GM23338 (cell line): ENCODE results near the gene SEMA4A. TPM values are rescaled to one million over a fixed set of nuclear protein-coding genes. Genes with fewer than 3 reads are reported as not detected.

ENCODE experiments used
- ATAC-seq: fragments of 200-7000 bp; cut with Tn5 transposase; 3 replicates; pipeline ENCODE4 v1.9.1; 2020
- DNase-seq: peaks from one replicate; pipeline ENCODE4 v3.0.0-alpha.2; 2015; ENCODE audit warnings: low spot score
- H2AFZ ChIP-seq: fragments of 200-600 bp; sonication (generic); 2 replicates; pipeline ENCODE4 v1.8.0; 2016; ENCODE audit warnings: antibody characterized with exemption, mild to moderate bottlenecking, moderate library complexity
- H3F3A ChIP-seq: fragments of 200-600 bp; sonication (generic); replicated peaks from 2 replicates; pipeline ENCODE4 v1.8.0; 2017; ENCODE audit warnings: antibody characterized with exemption, mixed run types, low read depth
- H3K27ac ChIP-seq: fragments of 200-600 bp; sonication (generic); 2 replicates; pipeline ENCODE4 v1.6.1; 2016; ENCODE audit warnings: low read depth
- H3K27me3 ChIP-seq: fragments of 200-600 bp; sonication (generic); 2 replicates; pipeline ENCODE4 v1.8.0; 2016; ENCODE audit warnings: mild to moderate bottlenecking, mixed run types, moderate library complexity; ENCODE audit not compliant: insufficient read depth
- H3K36me3 ChIP-seq: fragments of 200-600 bp; sonication (generic); 2 replicates; pipeline ENCODE4 v1.8.0; 2016; ENCODE audit warnings: mild to moderate bottlenecking; ENCODE audit not compliant: insufficient read depth
- H3K4me1 ChIP-seq: fragments of 200-600 bp; sonication (generic); 2 replicates; pipeline ENCODE4 v1.8.0; 2016; ENCODE audit warnings: mild to moderate bottlenecking, moderate library complexity; ENCODE audit not compliant: insufficient read depth
- H3K4me2 ChIP-seq: fragments of 200-600 bp; sonication (generic); 2 replicates; pipeline ENCODE4 v1.7.1; 2017; ENCODE audit warnings: mixed run types
- H3K4me3 ChIP-seq: fragments of 200-600 bp; sonication (generic); 2 replicates; pipeline ENCODE4 v1.6.1; 2016; ENCODE audit warnings: mixed run types
- H3K79me2 ChIP-seq: fragments of 200-600 bp; sonication (generic); replicated peaks from 2 replicates; pipeline ENCODE4 v1.8.0; 2017; ENCODE audit warnings: mild to moderate bottlenecking; ENCODE audit not compliant: insufficient read depth
- H3K9me2 ChIP-seq: fragments of 200-600 bp; sonication (generic); 2 replicates; pipeline ENCODE4 v1.8.0; 2017; ENCODE audit not compliant: insufficient read depth
- H4K20me1 ChIP-seq: fragments of 200-600 bp; sonication (generic); replicated peaks from 2 replicates; pipeline ENCODE4 v1.8.0; 2017; ENCODE audit warnings: mild to moderate bottlenecking; ENCODE audit not compliant: insufficient read depth
- H3K27ac Mint-ChIP-seq: 2 replicates; pipeline ENCODE4 v1.8.0; 2020; ENCODE audit warnings: inconsistent platforms, mild to moderate bottlenecking, moderate library complexity, mixed read lengths
- H3K27me3 Mint-ChIP-seq: 3 replicates; pipeline ENCODE4 v1.8.0; 2022; ENCODE audit warnings: low read depth, mild to moderate bottlenecking, moderate library complexity, mixed read lengths, inconsistent platforms; ENCODE audit not compliant: insufficient read depth, poor library complexity
- H3K36me3 Mint-ChIP-seq: 3 replicates; pipeline ENCODE4 v1.8.0; 2021; ENCODE audit warnings: low read depth, mild to moderate bottlenecking, inconsistent platforms, moderate library complexity, mixed read lengths
- H3K4me1 Mint-ChIP-seq: 3 replicates; pipeline ENCODE4 v1.8.0; 2020; ENCODE audit warnings: mild to moderate bottlenecking, inconsistent platforms, mixed read lengths
- H3K4me3 Mint-ChIP-seq: 3 replicates; pipeline ENCODE4 v1.8.0; 2021; ENCODE audit warnings: moderate library complexity, mild to moderate bottlenecking, inconsistent platforms, mixed read lengths
- H3K9me3 Mint-ChIP-seq: 3 replicates; pipeline ENCODE4 v1.8.0; 2020; ENCODE audit warnings: moderate library complexity, mild to moderate bottlenecking, inconsistent platforms, mixed read lengths
- CREB1 ChIP-seq: fragments of 250-450 bp; sonication (Bioruptor Pico); IDR thresholded peaks from 2 replicates; pipeline ENCODE4 v1.5.0; 2020; ENCODE audit warnings: low read depth, mild to moderate bottlenecking, moderate library complexity
- EZH2 ChIP-seq: fragments of 200-600 bp; sonication (generic); IDR thresholded peaks from one replicate; pipeline ENCODE4 v1.8.0; 2017; ENCODE audit warnings: antibody characterized with exemption, mild to moderate bottlenecking, low read depth; ENCODE audit not compliant: unreplicated experiment
- EZH2phosphoT487 ChIP-seq: fragments of 200-600 bp; sonication (generic); IDR thresholded peaks from one replicate; pipeline ENCODE4 v1.8.1; 2018; ENCODE audit warnings: antibody characterized with exemption; ENCODE audit not compliant: unreplicated experiment
- JUNB ChIP-seq: IDR thresholded peaks from one replicate; pipeline ENCODE4 v1.6.1; 2016; ENCODE audit warnings: antibody characterized with exemption; ENCODE audit not compliant: unreplicated experiment
- NANOG ChIP-seq: IDR thresholded peaks from 2 replicates; pipeline ENCODE4 v1.6.1; 2016; ENCODE audit warnings: antibody characterized with exemption, borderline replicate concordance
- POLR2AphosphoS5 ChIP-seq: IDR thresholded peaks from 2 replicates; pipeline ENCODE4 v1.6.1; 2016; ENCODE audit warnings: antibody characterized with exemption, low read depth
- STAT1 ChIP-seq: IDR thresholded peaks from one replicate; pipeline ENCODE4 v1.6.1; 2016; ENCODE audit warnings: antibody characterized with exemption; ENCODE audit not compliant: unreplicated experiment
- ZNF114 ChIP-seq: fragments of 250-450 bp; sonication (Bioruptor Pico); IDR thresholded peaks from 2 replicates; pipeline ENCODE4 v1.5.0; 2020; ENCODE audit warnings: mild to moderate bottlenecking, moderate library complexity
- ZNF331 ChIP-seq: fragments of 250-450 bp; sonication (Bioruptor Pico); IDR thresholded peaks from 2 replicates; pipeline ENCODE4 v1.5.0; 2020; ENCODE audit warnings: low read depth, mild to moderate bottlenecking, moderate library complexity
- polyA plus RNA-seq: library from polyadenylated mRNA; unstranded; fragments of >200 nt; fragmentation: Nextera tagmentation; extraction: Ambion mirVana; gene quantifications from 2 replicates; pipeline ENCODE4 v1.2.1, GENCODE V29; 2016
- total RNA-seq: library from RNA; depleted of rRNA; stranded (reverse); fragments of >200 nt; shearing (Covaris generic); gene quantifications from 2 replicates; pipeline ENCODE4 v1.2.3, GENCODE V29; 2014
- TF ChIP-seq, protein P1 (sequence below): IDR thresholded peaks from 2 replicates; pipeline ENCODE4 v1.6.1; 2016; ENCODE audit warnings: antibody characterized with exemption
- TF ChIP-seq, protein P2 (sequence below), 2 experiments: fragments of 200-600 bp in 1 of 2; sonication (generic) in 1 of 2; conservative IDR thresholded peaks; 2 replicates each; pipeline versions ENCODE4 v1.5.1 to v1.6.1; 2016 to 2017; ENCODE audit warnings: antibody characterized with exemption in 2 of 2, low read depth in 2 of 2, mild to moderate bottlenecking in 2 of 2, moderate library complexity in 1 of 2
- TF ChIP-seq, protein P3 (sequence below): fragments of 250-450 bp; sonication (Bioruptor Pico); IDR thresholded peaks from 2 replicates; pipeline ENCODE4 v1.5.0; 2020; ENCODE audit warnings: mild to moderate bottlenecking, moderate library complexity
- TF ChIP-seq, protein P4 (sequence below): IDR thresholded peaks from one replicate; pipeline ENCODE4 v1.6.1; 2018; ENCODE audit warnings: antibody characterized with exemption; ENCODE audit not compliant: unreplicated experiment

SEMA4A gene
- total and polyA plus RNA-seq, 2 experiments from 2014 or later: 5.5 to 20.2 TPM

DNA sequence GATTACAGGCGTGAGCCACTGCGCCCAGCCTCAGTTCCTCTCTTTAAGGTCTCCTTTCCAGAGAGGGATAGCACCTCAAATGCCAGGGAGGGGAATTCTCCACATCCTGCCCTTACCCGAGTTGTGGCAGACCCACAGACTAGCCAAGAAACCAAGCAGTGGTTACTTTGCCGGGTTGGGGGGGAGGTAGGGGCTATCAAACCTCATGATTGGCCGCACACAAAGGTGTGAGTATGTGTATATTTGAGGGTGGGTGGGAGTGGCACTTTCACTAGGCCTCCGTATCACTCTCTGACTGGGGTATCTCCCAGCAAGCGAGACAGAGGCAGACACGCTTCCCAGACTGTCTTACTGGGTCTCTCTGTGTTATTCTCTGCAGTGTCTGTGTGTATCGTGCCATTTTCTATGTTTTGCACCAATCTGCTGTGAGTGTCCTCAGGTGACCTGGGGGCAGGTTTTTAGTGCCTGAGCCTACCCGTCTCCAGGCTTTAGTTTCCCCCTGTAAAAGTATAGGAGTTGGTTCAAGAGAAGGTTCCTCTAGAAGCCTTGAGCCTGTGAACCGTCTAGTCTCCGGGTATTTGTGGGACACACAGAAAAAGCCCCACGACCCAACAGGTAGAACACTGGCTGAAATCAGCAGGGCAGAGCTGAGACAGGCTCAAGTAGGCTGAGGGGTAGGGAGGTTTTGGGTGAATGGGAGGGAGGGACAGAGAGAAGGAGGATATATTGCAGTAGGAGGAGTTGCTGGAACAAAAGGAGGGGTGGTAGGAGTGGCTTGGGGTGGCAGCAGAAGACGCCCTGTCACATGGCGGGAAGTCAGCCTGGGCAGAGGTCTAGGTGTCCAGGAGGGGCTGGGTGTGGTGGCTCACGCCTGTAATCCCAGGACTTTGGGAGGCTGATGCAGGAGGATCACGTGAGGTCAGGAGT lies 28.6 kb upstream of the SEMA4A start:
- no peaks in the 10 kb centered on the region for H4K20me1 ChIP-seq
- ATAC-seq (no peak; the same call in 2 of the 3 replicates), DNase-seq (peak; percentile 54)
- H2AFZ ChIP-seq: no peak overlapping the region
- Mint-ChIP-seq H3K4me1 (peaks cover 70% of the 10 kb centered on the region), H3K9me3 (no peaks in the 10 kb centered on the region; the same call in 2 of the 3 replicates), H3K27me3 (peaks cover 40% of the 10 kb centered on the region), H3K4me3 (no peak overlapping the region; the same call in 2 of the 3 replicates), H3K27ac (peak overlapping the region; percentile 94), H3K36me3 (no peaks in the 10 kb centered on the region; the same call in 2 of the 3 replicates)
- H3K4me2 ChIP-seq: peak overlapping the region; percentile 69; the same call in 1 of the 2 replicates
- peaks cover 6% of the 10 kb centered on the region; the same call in 1 of the 2 replicates for H3F3A ChIP-seq
- no peaks in the 10 kb centered on the region for H3K27me3 ChIP-seq
- TF ChIP-seq JUNB (no peak), EZH2 (no peak), CREB1 (no peak), ZNF331 (no peak), STAT1 (no peak), EZH2phosphoT487 (no peak), ZNF114 (no peak), NANOG (no peak), POLR2AphosphoS5 (no peak)
- TF ChIP-seq, protein P1, sequence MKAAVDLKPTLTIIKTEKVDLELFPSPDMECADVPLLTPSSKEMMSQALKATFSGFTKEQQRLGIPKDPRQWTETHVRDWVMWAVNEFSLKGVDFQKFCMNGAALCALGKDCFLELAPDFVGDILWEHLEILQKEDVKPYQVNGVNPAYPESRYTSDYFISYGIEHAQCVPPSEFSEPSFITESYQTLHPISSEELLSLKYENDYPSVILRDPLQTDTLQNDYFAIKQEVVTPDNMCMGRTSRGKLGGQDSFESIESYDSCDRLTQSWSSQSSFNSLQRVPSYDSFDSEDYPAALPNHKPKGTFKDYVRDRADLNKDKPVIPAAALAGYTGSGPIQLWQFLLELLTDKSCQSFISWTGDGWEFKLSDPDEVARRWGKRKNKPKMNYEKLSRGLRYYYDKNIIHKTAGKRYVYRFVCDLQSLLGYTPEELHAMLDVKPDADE: no peak
- TF ChIP-seq, protein P2, sequence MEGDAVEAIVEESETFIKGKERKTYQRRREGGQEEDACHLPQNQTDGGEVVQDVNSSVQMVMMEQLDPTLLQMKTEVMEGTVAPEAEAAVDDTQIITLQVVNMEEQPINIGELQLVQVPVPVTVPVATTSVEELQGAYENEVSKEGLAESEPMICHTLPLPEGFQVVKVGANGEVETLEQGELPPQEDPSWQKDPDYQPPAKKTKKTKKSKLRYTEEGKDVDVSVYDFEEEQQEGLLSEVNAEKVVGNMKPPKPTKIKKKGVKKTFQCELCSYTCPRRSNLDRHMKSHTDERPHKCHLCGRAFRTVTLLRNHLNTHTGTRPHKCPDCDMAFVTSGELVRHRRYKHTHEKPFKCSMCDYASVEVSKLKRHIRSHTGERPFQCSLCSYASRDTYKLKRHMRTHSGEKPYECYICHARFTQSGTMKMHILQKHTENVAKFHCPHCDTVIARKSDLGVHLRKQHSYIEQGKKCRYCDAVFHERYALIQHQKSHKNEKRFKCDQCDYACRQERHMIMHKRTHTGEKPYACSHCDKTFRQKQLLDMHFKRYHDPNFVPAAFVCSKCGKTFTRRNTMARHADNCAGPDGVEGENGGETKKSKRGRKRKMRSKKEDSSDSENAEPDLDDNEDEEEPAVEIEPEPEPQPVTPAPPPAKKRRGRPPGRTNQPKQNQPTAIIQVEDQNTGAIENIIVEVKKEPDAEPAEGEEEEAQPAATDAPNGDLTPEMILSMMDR (conservative IDR thresholded peaks at IDR 0.05; ENCODE audit: low read depth in 2 of 2): no peak
- TF ChIP-seq, protein P3, sequence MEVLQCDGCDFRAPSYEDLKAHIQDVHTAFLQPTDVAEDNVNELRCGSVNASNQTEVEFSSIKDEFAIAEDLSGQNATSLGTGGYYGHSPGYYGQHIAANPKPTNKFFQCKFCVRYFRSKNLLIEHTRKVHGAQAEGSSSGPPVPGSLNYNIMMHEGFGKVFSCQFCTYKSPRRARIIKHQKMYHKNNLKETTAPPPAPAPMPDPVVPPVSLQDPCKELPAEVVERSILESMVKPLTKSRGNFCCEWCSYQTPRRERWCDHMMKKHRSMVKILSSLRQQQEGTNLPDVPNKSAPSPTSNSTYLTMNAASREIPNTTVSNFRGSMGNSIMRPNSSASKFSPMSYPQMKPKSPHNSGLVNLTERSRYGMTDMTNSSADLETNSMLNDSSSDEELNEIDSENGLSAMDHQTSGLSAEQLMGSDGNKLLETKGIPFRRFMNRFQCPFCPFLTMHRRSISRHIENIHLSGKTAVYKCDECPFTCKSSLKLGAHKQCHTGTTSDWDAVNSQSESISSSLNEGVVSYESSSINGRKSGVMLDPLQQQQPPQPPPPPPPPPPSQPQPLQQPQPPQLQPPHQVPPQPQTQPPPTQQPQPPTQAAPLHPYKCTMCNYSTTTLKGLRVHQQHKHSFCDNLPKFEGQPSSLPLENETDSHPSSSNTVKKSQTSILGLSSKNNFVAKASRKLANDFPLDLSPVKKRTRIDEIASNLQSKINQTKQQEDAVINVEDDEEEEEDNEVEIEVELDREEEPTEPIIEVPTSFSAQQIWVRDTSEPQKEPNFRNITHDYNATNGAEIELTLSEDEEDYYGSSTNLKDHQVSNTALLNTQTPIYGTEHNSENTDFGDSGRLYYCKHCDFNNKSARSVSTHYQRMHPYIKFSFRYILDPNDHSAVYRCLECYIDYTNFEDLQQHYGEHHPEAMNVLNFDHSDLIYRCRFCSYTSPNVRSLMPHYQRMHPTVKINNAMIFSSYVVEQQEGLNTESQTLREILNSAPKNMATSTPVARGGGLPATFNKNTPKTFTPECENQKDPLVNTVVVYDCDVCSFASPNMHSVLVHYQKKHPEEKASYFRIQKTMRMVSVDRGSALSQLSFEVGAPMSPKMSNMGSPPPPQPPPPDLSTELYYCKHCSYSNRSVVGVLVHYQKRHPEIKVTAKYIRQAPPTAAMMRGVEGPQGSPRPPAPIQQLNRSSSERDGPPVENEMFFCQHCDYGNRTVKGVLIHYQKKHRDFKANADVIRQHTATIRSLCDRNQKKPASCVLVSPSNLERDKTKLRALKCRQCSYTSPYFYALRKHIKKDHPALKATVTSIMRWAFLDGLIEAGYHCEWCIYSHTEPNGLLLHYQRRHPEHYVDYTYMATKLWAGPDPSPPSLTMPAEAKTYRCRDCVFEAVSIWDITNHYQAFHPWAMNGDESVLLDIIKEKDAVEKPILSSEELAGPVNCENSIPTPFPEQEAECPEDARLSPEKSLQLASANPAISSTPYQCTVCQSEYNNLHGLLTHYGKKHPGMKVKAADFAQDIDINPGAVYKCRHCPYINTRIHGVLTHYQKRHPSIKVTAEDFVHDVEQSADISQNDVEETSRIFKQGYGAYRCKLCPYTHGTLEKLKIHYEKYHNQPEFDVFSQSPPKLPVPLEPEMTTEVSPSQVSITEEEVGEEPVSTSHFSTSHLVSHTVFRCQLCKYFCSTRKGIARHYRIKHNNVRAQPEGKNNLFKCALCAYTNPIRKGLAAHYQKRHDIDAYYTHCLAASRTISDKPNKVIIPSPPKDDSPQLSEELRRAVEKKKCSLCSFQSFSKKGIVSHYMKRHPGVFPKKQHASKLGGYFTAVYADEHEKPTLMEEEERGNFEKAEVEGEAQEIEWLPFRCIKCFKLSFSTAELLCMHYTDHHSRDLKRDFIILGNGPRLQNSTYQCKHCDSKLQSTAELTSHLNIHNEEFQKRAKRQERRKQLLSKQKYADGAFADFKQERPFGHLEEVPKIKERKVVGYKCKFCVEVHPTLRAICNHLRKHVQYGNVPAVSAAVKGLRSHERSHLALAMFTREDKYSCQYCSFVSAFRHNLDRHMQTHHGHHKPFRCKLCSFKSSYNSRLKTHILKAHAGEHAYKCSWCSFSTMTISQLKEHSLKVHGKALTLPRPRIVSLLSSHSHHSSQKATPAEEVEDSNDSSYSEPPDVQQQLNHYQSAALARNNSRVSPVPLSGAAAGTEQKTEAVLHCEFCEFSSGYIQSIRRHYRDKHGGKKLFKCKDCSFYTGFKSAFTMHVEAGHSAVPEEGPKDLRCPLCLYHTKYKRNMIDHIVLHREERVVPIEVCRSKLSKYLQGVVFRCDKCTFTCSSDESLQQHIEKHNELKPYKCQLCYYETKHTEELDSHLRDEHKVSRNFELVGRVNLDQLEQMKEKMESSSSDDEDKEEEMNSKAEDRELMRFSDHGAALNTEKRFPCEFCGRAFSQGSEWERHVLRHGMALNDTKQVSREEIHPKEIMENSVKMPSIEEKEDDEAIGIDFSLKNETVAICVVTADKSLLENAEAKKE (CRISPR knock-in tag): no peak
- TF ChIP-seq, protein P4, sequence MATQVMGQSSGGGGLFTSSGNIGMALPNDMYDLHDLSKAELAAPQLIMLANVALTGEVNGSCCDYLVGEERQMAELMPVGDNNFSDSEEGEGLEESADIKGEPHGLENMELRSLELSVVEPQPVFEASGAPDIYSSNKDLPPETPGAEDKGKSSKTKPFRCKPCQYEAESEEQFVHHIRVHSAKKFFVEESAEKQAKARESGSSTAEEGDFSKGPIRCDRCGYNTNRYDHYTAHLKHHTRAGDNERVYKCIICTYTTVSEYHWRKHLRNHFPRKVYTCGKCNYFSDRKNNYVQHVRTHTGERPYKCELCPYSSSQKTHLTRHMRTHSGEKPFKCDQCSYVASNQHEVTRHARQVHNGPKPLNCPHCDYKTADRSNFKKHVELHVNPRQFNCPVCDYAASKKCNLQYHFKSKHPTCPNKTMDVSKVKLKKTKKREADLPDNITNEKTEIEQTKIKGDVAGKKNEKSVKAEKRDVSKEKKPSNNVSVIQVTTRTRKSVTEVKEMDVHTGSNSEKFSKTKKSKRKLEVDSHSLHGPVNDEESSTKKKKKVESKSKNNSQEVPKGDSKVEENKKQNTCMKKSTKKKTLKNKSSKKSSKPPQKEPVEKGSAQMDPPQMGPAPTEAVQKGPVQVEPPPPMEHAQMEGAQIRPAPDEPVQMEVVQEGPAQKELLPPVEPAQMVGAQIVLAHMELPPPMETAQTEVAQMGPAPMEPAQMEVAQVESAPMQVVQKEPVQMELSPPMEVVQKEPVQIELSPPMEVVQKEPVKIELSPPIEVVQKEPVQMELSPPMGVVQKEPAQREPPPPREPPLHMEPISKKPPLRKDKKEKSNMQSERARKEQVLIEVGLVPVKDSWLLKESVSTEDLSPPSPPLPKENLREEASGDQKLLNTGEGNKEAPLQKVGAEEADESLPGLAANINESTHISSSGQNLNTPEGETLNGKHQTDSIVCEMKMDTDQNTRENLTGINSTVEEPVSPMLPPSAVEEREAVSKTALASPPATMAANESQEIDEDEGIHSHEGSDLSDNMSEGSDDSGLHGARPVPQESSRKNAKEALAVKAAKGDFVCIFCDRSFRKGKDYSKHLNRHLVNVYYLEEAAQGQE: no peak
- peak overlapping the region; percentile 93 for H3K27ac ChIP-seq
- H3K4me3 ChIP-seq: no peak overlapping the region
- no peaks in the 10 kb centered on the region; the same call in 1 of the 2 replicates for H3K36me3 ChIP-seq
- no peaks in the 10 kb centered on the region for H3K9me2 ChIP-seq
- peaks cover 56% of the 10 kb centered on the region for H3K4me1 ChIP-seq
- H3K79me2 ChIP-seq: peaks cover 10% of the 10 kb centered on the region
